HG03521 (cell line): ENCODE data around the gene PFN2.
"Not testable (repeated sequence)": the region's sequence is repeated elsewhere in the genome, so short reads cannot be mapped to it uniquely, and the experiment has no call there.

Experiments used
- ATAC-seq: cut with Tn5 transposase; IDR thresholded peaks from one replicate; pipeline ENCODE4 v1.9.1; 2021; ENCODE audit warnings: mild to moderate bottlenecking, moderate library complexity; ENCODE audit not compliant: unreplicated experiment

PFN2 gene

DNA sequence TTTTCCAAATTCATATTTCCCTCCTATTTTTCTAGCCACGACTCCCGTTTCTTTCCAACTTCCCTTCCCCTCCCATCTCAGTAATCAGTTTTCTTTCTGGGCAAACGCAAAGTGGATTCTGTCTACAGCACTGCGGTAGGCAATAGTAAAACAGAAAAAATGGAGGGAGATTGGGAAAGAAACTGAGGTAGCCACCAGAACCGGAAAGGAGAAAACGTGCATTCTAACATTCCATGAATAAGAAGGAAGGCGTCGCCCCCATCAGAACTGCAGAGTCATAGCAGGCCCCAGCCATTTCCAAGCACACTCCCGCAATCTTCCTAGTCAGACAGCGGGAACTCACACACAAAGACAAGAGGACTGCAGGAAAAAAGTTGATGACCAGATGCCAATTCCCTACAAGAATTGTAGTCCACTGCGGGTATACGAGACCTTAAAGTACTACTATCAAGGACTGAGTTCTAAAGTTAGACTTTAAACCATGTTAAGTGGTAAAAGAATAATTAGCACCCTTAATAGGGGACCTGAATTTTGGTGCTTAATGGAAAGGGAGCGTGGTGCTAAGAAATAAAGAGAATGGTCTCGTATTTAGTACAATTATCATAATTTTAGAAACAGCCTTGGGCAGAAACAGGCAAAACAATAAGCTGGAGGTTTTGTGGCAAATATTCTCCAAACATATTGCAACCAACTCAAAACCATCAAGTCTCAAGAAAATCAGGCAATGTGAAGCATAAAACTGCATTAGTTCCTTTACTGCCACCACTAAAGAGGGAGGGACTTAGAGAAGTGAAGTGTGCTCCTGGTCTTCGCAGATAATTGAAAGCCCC, 1.4 kb downstream of the PFN2 start:
- ATAC-seq = no peak

DNA sequence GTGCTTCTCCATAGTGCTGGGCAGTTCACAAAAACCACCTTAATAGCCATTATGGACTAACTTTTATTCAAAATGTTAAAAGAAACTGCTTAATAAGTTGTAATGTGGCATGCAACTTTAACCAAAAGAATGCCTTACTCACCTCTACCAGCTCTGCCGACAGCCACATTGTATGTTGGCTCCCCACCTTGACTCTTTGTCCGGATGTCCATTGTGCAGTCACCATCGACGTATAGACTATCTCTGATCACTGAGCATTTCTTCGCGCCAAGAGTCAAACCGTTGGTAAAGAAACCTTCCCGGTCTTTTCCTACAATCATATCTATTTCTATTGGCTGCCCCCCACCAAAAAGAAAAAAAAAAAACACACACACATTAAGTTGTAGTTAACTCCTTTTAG, 2.5 kb downstream of the PFN2 start:
- no peak for ATAC-seq

- ATAC-seq = no peak
Measured at GRCh38 chr3:149967086-149967685, 3.5 kb downstream of the PFN2 start.

- no peak for ATAC-seq
Measured at GRCh38 chr3:149965278-149965677, 5.4 kb downstream of the PFN2 start.

- ATAC-seq = no peak
Measured at GRCh38 chr3:149964291-149964690, 6.4 kb downstream of the PFN2 start.

DNA sequence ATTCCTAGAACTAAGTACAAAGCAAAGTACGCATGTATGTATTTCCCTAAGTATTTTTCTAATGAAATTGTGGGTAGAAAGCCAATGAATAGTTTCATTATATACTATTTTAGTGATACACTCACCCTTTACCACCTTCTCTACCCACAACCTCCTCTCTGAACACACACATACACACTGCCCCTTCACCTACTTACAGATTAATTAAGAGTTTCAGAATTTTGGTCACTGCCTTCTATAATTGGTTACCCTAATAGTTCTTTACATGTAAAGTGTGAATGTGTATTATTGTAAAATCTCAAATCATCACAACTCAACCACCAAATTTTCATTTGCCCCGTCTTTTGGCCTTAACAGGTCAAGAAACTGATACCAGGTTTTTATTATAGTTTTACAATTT, 7.2 kb downstream of the PFN2 start:
- no peak for ATAC-seq

GRCh38 chr3:149959443-149959842, 11.3 kb downstream of the PFN2 start:
- no peak for ATAC-seq

DNA sequence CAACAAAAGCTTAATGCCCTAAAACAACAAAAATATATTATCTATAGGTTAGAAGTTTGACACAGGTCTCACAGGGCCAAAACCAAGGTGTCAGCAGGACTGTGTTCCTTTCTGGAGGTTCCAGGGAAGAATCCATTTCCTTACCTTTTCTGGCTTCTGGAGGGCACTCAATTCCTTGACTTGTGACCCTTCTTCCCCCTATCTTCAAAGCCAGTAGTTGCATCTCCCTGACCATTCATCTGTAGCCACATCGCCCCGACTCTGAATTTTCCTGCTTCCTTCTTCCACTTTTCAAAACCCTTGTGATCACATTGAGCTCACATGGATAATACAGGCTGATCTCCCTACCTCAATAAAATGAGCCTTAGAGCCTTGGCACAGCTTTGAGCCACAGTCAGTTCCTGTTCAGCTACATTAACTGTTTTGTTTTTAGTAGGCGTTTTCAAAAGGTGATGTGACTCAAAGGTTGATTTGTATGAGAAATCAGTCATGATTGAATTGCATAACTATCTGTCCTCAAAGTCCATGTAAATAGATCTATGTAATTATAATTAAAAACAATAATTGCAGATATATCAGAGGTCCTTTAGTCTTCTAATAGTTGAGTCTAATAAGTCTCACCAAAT, 12.4 kb downstream of the PFN2 start:
- no peak for ATAC-seq

DNA sequence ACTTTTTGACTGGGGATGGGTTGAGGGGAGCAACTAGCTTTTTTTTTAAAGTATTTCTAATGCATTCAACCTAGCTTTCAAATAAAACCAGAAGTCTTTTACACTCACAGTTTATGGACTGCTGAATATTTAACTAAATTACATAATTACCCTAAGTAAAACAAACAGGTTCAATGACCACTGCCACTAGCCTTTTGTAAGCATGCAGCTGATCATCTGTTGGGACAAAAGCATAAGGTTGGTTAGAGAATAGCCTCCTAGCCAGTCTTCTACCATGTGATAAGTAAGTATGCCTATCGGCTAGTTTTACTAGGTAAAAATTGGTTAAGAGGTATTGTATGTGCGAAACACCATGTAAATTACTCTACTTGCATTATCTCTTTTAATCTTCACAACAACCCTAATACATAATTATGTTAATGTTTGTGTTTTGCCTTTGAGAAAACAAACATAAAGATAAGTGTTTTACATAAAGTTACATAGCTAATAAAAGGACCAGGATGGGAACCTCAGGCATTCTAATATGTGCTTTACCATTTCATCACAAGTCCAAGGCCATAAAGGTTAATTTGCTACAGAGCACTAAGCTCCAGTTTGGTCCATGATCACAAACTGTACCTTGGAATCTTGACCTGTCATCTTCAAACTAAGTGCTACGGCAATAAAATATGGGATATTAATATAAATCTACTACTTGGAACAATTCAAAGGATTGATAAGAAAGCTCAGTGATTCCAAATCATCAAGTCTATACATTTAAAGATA, 13.2 kb downstream of the PFN2 start:
- no peak for ATAC-seq

DNA sequence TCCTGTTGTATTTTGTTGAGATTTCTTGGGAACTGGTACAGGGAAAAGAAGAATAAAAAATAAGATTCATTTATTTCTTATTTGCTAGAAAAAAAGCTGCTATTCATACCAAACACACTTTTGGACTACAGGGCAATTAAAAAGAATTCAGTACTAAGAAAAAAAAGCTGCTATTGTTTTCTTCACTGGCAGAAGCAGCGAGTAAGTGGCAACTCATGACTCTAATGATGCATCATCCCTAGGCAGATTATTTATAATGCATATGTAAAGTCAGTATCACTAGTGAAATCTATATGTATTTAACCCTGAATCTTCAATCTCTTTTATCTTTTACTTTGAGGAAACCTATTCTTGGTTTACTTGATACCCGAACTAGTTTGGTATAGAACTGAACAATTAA, 15.2 kb downstream of the PFN2 start:
- ATAC-seq = no peak

DNA sequence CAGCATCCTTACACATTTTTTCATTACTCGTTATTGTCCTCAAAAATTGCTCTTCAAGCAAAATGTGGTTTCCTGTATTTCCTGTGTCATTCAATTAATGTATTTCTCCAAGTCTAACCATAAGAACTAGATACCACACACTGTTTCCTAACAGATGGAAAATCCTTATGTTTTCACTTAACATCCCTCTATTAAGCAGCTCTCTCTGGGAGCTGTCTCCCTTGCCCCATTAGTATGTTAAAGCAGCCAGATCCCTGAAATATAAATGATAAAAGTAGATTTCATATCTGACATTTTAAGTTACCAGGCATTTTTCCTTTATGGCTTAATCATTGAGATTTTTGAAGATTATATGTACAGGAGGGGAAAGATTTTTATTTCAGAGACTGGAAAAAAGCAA, 15.9 kb downstream of the PFN2 start:
- ATAC-seq = no peak

GRCh38 chr3:149949181-149949580, 21.5 kb downstream of the PFN2 start:
- no peak for ATAC-seq

GRCh38 chr3:149947231-149947630, 23.5 kb downstream of the PFN2 start:
- no peak for ATAC-seq

GRCh38 chr3:149943966-149944365, 26.7 kb downstream of the PFN2 start:
- not testable (repeated sequence) for ATAC-seq

DNA sequence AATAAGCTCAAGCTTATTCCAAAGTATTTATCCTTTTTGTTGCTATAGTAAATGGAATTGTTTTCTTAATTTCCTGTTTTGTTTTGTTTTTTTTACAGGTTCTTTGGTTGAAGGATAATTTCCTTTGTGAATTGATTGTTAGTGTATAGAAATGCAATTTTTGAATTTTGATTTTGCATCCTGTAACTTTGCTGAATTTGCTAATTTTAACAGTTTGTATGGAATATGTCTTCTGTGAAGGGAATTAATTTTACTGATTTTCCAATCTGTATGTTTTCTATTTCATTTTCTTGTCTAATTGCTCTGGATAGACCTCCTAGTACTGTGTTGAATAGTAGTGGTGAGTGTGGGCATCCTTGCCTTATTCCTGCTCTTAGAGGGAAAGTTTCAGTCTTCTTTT, 28.3 kb downstream of the PFN2 start:
- ATAC-seq = no peak

DNA sequence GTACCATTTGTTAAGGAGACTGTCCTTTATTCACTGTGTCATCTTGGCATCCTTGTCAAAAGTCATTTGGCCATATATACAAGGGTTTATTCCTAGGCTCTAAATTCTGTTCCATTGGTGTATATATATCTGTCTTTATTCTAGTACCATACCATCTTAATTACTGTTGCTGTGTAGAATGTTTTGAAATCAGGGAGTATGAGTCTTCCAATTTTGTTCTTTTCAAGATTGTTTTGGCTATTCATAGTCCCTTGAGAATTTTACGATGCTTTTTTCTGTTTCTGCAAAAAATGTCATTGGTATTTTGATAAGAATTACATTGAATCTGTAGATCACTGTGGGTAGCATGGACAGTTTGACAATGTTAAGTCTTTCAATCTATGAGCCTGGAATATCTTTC, 28.7 kb downstream of the PFN2 start:
- no peak for ATAC-seq

- no peak for ATAC-seq
Measured at GRCh38 chr3:149941186-149941585, 29.5 kb downstream of the PFN2 start.

DNA sequence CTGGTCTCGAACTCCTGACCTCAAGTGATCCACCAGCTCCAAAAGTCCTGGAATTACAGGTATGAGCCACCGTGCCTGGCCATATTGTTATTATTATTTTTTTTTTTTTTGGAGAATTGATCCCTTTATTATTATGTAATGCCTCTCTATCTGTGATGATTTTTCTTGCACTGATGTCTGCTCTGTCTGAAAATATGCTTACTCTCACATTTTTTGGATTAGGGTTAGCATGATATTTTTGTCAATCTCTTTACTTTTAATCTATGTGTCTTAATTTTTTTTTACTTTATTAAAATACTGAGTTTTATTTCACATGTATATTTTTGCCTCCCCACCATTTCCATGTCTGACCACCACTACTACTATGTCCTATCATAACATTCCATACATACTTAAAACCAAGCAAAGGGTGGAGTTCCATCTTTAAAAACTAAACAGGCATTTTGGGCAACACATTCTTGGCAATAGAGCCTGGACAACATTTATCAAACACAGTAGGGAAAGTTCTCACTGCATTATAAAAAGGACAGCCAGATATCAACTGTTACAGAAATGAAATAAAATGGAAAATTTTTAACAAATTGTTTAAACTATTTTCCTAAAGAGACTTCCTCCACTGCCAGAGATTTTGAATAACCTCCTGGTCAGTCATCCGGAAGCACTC, 32.2 kb downstream of the PFN2 start:
- ATAC-seq = not testable (repeated sequence)

DNA sequence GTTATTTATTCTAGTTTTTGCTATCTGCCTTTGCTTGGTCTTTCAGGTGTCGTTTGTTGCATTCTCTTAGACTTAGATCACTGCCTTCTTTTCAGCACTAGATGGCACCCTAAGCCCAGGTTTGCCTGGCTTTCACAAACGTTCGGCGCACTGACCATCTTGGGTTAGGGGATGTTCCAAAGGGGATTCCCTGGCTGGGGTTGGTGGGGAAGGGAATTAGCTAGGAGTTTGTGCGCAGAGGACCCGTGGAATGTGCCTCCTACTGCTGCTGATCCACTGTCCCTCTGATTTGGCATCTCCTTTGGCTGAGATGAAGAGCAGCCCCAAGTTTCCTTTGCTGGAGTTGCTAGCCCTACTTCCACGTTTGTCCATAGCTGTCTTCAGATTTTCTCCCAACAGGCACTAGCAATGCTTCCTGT, 33.9 kb downstream of the PFN2 start:
- peak; percentile 64 for ATAC-seq

- ATAC-seq = no peak
Measured at GRCh38 chr3:149934524-149934923, 36.2 kb downstream of the PFN2 start.

- no peak for ATAC-seq
Measured at GRCh38 chr3:149933858-149934257, 36.8 kb downstream of the PFN2 start.
